Fibroblast of skin of left quadriceps (primary cell): ENCODE data around the gene PKD1.
"Not testable (repeated sequence)": the region's sequence is repeated elsewhere in the genome, so short reads cannot be mapped to it uniquely, and the experiment has no call there.

Experiments
- DNase-seq, 2 experiments: peaks; one replicate each; pipeline ENCODE4 v3.0.0-alpha.2; 2013; ENCODE audit warnings: low read depth in 2 of 2

The PKD1 gene

DNA sequence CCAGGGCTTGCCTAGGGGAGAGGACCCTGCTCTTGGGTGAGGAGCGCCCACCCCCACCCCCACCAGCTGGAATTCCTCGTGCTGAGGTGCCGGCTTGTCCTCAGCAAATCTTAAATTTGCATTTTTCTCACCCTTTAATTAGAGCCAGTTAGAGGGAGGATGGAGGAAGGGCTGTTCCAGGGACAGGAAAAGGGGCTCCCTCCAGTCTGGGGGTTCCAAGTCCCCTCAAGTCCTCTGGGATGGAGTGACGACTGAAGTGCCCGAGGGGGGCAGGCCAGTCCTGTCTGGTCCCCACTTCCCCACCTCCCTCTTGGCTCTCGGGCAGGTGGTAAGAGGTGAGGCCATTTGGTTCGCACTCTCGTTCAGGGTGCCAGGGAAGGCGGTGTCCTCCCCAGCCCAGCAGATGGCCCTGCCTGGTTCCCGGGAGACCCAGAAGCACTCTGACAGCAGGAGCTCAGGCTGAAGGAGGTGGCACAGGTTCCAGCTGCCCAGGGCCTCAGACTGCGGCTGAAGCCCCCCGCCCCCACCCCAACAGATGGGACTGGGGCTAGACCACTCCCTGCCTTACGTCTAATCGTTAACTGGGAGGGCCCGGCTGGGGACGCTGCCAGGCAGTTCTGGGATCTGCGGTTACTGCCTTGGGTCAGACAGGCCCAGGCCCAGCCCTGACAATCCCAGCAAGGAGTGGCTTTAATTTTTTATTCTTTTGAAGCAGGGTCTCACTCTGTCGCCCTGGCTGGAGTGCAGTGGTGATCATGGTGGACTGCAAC is 14.9 kb upstream of the PKD1 start:
- DNase-seq = no peak

DNA sequence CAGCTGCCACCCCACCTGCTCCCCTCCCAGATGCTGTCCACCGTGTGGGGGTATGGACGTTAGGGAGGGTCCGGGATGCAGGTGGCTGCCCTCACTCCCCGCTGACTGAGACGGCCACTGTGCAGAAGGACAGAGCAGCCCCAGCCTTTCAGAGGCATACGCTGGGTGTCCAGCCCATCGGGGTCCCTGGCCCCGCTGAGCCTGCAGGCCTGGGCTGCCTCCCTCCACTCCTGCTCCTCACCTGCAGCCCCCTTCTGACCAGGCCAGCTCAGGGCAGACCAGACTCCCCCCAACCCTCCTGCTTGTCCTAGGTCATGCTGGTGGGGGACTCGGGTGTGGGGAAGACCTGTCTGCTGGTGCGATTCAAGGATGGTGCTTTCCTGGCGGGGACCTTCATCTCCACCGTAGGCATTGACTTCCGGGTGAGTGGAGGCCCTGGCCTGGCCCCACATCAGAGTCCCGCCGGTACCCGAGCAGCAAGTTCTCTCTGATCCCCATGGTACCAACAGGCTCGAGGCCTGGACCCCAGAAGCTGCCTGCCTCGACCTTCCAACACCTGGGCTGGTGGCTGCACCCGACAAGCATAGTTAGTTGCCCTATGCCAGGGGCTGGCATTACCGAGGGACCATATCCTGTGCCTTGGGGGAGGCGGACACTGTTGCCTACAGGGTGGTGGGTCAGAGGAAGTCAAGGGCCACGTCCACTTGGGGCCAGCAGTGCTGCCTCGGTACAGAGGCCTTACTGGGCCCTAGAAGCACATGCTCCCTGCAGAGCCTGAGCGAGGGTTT is 14.1 kb upstream of the PKD1 start:
- no peak for DNase-seq

DNA sequence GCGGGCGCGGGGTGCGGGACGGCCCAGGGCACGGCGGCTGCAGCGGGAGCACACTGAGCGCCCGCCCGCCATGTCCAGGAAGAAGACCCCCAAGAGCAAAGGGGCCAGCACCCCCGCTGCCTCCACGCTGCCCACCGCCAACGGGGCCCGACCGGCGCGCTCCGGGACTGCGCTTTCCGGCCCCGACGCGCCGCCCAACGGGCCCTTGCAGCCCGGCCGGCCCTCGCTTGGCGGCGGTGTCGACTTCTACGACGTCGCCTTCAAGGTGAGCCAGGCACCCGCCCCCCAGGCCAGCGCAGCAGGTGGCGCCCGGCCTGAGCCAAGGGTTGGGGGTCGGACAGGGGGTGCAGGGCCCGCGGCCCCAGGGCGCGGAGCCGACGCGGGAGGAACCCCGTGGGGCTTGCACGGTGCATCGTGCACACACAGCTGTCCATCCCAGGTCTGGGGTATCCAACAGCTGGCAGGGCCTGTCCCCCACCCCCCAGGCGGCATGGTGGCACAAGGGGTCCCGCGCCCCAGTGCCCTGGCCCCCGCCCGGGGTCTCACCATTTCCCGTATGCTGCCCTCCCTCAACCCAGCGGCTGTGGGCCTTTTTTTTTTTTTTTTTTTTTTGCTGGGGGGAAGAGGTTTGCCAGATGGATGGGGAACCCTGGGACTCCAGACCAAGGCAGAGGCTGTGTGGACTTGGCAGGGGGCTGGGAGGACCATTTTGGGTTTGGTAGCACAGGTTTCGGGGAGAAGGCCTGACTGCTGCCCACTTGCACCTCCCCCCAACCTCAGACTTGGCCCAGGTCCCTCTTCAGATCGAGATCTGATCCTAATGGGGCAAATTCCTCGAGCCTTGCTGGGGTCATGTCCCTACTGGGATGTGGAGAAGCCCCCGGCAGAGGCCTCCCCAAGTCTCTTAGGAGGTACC is 13.3 kb upstream of the PKD1 start:
- DNase-seq = no peak

DNA sequence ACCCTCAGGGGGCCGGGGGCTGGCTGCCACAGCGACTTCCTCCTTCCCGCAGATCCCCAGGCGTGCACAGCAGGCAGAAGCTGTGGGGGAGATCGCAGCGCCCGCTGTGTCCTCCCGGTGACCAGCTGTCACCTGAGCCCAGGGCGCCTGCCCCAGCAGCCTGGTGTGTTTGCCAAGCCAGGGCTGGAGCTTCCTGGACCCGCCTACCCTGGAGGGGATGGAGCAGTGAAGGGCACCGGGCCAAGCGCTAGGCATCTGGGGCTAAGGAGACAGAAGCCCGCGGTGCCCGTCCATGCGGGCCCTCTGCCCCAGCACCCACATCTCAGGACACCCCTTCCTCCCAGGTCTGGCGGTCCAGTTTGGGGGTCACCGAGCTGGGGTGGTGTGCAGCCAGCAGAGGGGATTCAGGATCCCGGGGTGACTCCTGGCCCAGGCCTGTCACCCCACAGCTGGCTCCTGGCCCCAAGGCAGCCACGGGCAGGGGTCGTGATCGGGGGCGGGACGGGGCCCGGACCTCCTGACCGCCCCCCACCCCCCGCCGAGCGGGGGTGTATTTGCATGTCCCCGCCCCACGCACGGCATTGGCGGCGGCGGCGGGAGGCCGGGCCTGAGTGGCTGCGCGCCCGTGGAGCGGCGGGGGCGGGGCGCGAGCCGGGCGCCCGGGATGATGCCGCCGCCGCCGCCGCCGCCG is 12.4 kb upstream of the PKD1 start, which contains the start of gene RAB26:
Gene RAB26 (plus strand): TSS at position 645 of the 691 bp plus-strand sequence. CDS start 159 bp downstream, outside the sequence.
- DNase-seq = no peak

DNA sequence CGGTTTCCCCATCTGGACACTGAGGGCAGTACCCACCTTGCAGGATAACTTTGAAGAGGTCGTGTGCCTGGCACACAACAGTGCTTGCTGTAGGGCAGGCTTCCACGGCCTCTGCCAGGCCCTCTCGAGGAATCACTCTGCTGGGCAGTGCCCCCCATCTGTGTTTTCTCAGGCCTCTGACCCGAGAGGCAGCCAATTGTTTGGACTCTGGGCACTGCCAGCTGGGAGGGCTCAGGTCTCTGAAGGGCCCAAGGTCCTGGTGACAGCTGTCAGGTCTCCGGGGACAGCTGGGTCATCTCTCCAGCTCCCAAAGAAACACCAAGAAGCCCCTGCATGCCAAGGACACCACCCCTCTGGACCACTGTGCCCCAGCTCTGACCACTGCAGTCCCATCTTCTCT is 11.7 kb upstream of the PKD1 start:
- DNase-seq = no peak

DNA sequence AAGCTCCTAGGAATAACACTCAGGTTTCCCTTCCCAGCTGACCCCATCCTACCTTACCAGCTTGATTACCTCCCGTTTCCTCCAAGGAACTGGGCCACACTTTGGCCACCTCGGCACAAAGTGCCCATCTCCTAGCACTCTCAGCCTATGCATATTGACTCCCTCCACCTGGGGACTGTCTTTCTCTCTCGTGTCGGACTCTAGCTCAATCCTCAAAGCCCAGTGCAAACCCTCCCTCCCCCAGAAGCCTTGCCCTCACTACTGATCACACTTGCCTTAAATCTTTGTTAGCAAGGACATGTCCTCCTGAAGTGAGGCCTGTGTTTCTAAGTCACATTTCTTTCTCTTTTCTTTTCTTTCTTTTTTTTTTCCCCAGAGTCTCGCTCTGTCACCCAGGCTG is 10.1 kb upstream of the PKD1 start:
- DNase-seq = no peak

DNA sequence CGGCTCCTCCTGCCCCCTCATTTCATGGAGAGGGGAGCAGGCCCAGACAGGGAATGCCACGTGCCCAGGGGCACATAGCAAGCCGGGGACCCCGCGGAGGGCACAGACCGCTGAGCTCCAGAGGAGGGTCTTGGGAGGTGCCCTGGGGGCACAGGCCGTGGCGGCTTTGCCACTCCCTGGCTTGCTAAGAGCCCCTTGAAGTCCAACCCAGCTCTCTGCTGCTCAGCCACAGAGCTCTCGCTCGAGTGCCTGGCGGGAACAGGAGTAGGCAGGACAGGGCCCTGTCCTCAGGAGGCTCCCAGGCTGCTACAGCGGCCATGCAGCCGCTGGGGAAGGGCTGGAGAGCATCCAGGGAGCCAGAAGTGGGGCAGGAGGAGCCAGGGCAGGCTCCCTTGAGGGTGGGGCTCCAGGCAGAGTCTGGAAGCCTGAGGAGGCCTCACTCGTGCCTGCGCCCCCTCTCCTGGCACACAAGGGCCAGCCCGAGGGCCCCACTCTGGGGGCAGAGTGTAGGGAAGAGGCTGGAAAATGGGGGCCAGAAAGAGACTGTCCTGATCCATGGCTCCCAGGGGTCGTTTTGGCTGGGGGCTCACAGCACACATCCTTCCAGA is 8.3 kb upstream of the PKD1 start:
- DNase-seq = no peak

DNA sequence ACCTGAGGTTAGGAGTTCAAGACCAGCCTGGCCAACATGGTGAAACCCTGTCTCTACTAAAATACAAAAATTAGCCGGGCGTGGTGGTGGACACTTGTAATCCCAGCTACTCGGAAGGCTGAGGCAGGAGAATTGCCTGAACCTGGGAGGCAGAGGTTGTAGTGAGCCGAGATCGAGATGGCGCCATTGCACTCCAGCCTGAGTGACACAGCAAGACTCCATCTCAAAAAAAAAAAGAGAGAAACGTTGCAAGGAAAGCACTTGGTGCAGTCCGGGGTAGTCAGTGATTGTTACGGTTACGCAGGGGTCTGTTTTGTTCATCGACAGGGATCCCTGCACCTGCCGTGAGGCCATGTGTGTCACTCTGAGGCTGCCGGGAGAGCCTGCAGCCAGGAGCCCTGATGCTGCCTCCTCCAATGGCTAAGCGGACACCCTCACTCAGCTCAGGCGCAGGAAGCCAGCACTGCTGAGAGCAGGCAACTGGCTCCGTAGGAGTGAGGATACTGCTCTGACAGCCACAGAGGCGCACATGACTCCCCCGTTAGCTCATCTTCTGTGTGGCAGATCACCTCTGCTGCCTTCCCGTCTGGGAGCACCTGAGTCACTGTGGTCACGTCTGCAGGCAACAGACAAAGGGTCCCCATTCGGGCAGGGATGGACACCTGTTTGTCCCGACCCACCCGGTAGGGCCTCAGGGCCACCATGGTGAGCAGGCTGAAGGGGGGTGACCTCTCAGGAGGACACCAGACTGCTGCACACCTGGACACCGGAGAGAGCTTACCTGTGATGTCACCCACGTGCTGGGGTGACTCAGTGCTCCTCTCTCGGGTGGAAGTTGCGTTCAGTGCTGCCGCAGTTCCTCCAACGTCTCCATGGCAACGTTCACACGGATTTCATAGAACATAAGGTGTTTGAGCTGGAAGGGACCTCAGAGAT is 7.5 kb upstream of the PKD1 start:
- DNase-seq = no peak

DNA sequence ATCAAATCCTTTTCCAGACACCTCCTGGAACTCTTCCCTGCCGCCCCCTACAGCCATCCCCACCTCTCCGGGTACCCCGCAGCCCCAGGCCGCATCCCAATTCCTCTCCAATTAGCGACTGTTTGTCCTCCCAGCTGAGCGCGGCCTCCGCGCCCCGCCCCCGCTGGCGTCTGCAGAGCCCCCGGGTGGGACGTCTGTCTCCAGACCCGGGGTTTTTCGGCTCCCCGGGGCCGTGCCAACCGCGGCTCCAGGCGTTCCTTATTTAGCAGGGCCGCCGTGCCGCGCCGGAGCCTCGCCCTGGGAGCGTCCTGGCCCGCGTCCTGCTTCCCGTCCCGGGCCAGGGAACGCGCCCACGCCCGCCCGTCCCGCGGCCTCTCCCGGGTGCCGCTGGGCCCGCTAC is 627 bp downstream of the PKD1 start:
- not testable (repeated sequence) for DNase-seq

DNA sequence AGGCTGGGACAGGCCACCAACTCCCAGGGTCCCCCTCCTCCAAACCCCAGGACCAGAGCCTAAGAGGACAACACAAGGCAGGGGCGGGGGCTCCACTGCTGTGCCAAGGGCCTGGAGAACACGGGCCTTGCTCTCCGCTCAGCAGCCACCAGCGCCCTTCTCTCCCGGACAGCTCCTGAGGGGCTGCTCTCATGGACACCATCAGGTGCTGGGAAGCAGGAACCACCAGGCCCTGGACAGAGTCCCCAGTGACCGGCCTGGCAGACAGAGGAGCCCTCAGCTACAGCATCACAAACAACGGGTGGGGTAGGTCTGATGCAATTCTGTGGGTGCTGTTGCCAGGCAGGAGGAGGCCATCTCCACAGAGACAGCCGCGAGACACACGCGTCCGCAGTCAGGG is 1.9 kb downstream of the PKD1 start:
- not testable (repeated sequence) for DNase-seq

DNA sequence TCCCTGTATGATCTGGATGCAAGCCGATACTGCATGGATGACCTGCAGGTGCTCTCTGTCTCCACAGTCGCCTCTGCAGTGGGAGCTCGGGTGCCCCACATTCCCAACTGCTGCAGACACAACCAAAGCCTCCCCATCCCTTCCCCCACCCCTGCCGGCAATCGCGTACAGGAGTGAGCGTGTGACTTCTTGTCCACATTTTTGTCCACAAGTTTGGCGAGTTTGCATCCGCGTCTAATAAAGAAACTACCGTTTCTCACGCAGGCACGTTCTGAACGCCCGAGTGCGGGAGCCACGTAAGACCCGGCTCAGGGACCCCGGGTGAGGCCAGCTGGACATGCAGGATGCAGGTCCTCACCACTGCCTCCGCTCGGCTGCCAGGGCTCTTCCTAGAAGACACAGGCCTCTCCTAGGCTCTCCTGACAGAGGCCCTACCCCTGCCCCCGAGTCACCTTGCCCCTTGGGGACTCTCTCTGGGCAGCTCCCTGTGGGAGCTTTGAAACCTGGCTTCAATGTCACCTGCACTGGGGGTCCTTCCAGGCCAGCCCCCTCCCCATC is 5.7 kb downstream of the PKD1 start:
- DNase-seq = not testable (repeated sequence)

DNA sequence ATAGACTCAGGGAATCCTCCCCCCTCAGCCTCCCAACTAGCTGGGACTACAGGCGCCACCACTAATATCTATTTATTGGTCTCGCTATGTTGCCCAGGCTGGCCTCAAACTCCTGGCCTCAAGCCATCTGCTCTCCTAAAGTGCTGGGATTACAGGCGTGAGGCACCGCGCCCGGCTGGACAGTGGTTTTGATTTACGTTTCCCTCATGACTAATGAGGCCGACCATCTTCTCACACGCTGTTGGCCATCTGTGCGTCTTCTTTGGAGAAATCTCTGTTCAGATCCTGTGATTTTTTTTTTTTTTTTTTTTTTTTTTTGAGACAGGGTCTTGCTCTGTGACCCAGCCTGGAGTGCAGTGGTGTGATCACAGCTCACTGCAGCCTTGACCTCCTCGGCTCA is 6.4 kb downstream of the PKD1 start:
- DNase-seq = not testable (repeated sequence)

DNA sequence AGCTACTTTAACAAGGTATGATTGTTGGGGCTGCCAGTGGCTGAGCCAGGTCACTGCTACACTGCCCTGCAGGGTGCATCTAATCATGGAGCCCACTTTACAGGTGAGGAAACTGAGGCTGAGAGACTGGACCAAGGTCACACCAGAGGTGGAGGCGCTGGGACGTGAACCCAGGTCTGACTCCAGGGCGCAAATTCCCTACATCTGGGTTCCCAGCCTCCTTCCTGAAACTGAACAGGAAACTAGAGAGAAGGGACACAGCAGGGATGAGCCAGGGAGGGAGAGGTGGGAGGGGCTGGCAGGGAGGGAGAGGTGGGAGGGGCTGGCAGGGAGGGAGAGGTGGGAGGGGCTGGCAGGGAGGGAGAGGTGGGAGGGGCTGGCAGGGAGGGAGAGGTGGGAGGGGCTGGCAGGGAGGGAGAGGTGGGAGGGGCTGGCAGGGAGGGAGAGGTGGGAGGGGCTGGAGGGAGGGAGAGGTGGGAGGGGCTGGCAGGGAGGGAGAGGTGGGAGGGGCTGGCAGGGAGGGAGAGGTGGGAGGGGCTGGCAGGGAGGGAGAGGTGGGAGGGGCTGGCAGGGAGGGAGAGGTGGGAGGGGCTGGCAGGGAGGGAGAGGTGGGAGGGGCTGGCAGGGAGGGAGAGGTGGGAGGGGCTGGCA is 7.9 kb downstream of the PKD1 start:
- peak in 1 of 2 experiments; percentile 32 for DNase-seq

DNA sequence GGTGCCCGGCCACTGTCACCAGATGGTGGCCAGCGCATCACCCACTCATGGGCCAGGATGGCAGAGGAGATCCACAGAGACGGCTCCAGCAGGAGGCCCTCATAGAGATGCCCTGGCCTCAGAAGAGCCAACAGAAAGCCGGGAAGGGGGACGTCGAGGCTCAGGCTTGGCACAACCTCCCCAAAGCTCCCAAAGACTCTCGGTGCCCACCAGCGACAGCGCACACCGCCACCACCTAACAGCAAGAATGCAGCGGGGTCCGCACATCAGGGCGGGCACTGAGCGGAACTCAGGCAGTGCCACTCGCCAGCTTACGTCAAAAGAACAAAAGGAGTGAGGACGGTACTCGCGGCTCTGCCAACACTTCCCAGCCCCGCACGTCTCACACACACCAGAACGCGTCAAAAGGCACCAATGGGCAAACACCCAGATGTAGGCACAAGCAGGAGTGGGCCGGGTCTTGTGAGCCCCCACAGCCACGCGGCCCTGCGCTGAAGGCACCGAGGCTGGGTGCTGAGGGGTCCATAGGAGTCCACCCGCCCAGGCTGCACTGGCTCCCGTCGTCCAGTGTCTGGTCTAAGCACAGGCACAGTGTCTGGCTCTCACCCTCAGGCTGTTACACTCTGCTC is 8.7 kb downstream of the PKD1 start:
- not testable (repeated sequence) for DNase-seq

DNA sequence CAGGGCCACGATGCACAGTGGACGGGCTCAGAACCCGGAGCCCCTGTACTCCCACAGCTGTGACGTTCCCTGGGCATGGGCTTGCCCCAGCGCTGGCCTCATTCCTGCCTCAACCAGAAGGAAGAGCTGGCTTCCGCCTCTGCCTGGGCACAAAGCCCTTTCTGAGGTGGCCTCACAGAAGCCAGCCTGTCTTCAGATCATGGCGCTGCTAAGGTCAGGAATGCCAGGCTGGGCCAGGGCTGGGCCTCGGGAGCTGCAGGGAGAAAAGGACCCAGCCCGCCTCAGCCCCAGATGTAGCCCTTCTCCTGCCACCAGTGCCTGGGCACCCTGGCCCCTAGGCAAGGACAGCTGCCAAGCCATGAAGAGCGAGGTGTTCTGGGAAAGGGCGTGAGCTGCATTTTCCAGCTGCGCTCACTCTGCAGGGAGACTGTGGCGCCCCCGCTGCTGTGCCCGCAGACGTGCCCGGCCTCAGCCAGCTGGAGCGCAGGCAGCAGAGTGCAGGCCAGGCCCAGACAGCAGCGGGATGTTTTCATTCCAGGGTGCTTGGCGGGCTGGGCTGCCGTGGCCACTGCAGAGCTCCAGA is 9.4 kb downstream of the PKD1 start:
- DNase-seq = not testable (repeated sequence)

DNA sequence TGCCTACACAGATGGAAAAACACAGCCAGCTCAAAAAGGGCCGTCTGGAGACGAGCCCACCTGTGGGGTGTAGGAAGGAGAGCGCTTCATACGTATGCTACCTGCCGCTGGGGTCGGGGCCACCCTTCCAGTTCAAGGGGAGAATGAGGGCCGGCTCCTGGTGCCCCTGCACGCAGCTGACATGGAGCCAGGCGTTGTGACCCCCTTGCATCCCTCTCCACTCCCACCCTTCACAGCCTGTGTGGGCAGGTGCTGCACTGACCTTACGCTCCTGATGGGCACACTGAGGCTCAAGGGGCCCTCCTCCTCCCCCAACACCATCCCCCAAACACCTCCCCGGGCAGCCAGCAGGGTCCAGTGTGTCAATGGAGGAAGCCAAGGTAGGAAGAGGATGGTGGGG is 10.1 kb downstream of the PKD1 start:
- not testable (repeated sequence) for DNase-seq

DNA sequence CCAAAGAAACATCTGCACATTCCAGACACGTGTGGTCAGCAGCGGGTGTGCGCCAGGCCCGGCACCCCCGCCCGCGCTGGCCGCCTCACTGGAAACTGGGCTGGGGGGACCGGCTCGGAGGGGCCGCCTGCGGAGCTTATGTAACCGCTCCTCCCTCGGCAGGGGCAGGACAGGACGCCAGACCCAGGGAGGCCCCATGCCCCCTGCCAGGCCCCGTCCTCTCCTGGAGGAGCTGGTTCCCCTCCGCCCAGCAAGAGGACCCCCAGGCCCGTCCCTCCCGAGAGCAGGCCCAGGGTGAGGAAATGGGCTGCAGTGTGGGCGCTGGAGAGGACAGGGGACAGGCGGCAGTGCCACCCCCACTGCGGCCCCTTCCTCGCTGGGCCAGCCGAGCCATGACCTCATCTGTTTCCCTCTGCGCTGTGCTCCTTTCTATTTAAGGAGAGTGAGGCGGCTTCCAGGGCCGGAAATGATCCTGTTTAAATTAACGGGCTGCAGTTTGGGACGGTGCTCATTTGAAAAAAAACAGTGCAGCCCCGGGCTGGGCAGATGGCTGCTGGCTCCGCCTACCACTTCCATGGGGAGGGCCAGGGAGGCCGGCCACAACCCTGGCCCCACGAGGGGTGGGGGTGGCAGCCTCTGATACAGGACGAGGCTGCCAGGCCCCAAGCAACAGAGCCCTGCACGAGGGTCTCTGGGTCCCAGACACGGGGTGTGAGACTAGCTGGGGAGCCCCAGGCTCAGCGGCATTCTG is 10.8 kb downstream of the PKD1 start:
- DNase-seq = peak; percentile 37 to 42

DNA sequence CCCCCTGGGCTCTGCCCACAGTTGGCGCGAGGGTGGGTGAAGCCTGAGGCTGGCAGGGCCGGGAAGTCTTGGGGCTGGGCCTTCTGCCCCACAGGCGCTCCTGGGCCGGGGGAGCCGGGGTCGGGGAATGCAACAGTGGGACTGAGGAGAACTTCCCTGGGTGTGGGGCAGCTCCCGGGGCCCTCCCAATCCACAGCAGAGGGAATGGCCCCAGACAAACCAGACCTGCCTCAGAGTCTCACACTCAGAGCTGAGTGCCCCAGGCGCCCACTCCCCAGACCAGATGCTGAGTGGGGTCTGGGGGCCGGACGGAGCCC is 11.4 kb downstream of the PKD1 start:
- DNase-seq = not testable (repeated sequence)
